Measurements from ENCODE around the gene MAP2K5.

GRCh38 chr15:67575039-67575502, 32.6 kb downstream of the MAP2K5 start:
- TF ChIP-seq POLR2A (conservative IDR thresholded peaks at IDR 0.05), result no peak
- TF ChIP-seq ERF (CRISPR knock-in tag; IDR thresholded peaks at IDR 0.05), result no peak
- no peak for TF ChIP-seq FOXM1 (IDR thresholded peaks at IDR 0.05; ENCODE audit: low read depth)
- no peak for TF ChIP-seq FOXM1 (CRISPR knock-in tag; IDR thresholded peaks at IDR 0.05; ENCODE audit: low read depth)
- TF ChIP-seq CEBPB (tag; IDR thresholded peaks at IDR 0.05), result no peak
- no peak for TF ChIP-seq BRCA1 (IDR thresholded peaks at IDR 0.05)
- TF ChIP-seq BRCA1 (CRISPR knock-in tag; IDR thresholded peaks at IDR 0.05), result no peak
- no peak for TF ChIP-seq JUND (IDR thresholded peaks at IDR 0.05; ENCODE audit: borderline replicate concordance, low read depth, low read length)
- no peak for TF ChIP-seq JUND (tag; IDR thresholded peaks at IDR 0.05; ENCODE audit: borderline replicate concordance, low read depth, low read length)
- no peak for TF ChIP-seq TEAD4 (IDR thresholded peaks at IDR 0.05; ENCODE audit: low read length)
- TF ChIP-seq TEAD4 (CRISPR knock-in tag; IDR thresholded peaks at IDR 0.05; ENCODE audit: borderline replicate concordance), result no peak
- no peak for TF ChIP-seq HMG20A (CRISPR knock-in tag; conservative IDR thresholded peaks at IDR 0.05)
- no peak for TF ChIP-seq ZNF436 (CRISPR knock-in tag; IDR thresholded peaks at IDR 0.05)
- no peak for TF ChIP-seq SMC3 (conservative IDR thresholded peaks at IDR 0.05; ENCODE audit: insufficient read depth, low read depth, low read length)
- TF ChIP-seq TAF1 (IDR thresholded peaks at IDR 0.05; ENCODE audit: control insufficient read depth, extremely low read depth, insufficient read depth, low read length, severe bottlenecking), result no peak
- no peak for TF ChIP-seq E2F4 (CRISPR knock-in tag; IDR thresholded peaks at IDR 0.05; ENCODE audit: low read depth)
- TF ChIP-seq PHF21A (IDR thresholded peaks at IDR 0.05; ENCODE audit: borderline replicate concordance, low read depth), result no peak
- no peak for TF ChIP-seq CTCF (IDR thresholded peaks at IDR 0.05 in 2 of 3, conservative IDR thresholded peaks at IDR 0.05 in 1 of 3; ENCODE audit: insufficient read depth in 2 of 3, low read depth in 1 of 3, low read length in 3 of 3)
